Heart right ventricle (tissue), 16 donors: ENCODE results near the gene AUP1. TPM values are rescaled to one million over a fixed set of nuclear protein-coding genes. Genes with fewer than 3 reads are reported as not detected.

Source experiments
- ATAC-seq, 8 donors: fragments of 200-7000 bp; cut with Tn5 transposase; one replicate each; pipeline ENCODE4 v1.9.1; 2020; ENCODE audit warnings: mild to moderate bottlenecking in 8 of 8, moderate library complexity in 8 of 8, moderate number of reproducible peaks in 1 of 8
- DNase-seq, 2 donors: peaks; one replicate each; pipeline ENCODE4 v3.0.0-alpha.2; 2020
- H3K27ac ChIP-seq, 10 donors: fragments of 200-600 bp; sonication (generic) in 2 of 10; one replicate each; pipeline versions ENCODE4 v1.5.0 to v1.8.0; 2020 to 2022; ENCODE audit warnings: mild to moderate bottlenecking in 3 of 10
- H3K27me3 ChIP-seq, 7 donors: fragments of 200-600 bp; one replicate each; pipeline ENCODE4 v1.8.0; 2021 to 2022; ENCODE audit warnings: mild to moderate bottlenecking in 2 of 7
- H3K36me3 ChIP-seq, 9 donors: fragments of 200-600 bp; sonication (generic) in 1 of 9; one replicate each; pipeline versions ENCODE4 v1.5.0 to v1.8.0; 2020 to 2022; ENCODE audit warnings: mild to moderate bottlenecking in 2 of 9
- H3K4me1 ChIP-seq, 9 donors: fragments of 200-600 bp; sonication (generic) in 1 of 9; one replicate each; pipeline versions ENCODE4 v1.5.0 to v1.8.0; 2020 to 2022; ENCODE audit warnings: mild to moderate bottlenecking in 4 of 9
- H3K4me3 ChIP-seq, 10 donors: fragments of 200-600 bp; sonication (generic) in 2 of 10; one replicate each; pipeline versions ENCODE4 v1.5.0 to v1.8.0; 2020 to 2022; ENCODE audit warnings: mild to moderate bottlenecking in 7 of 10, moderate library complexity in 2 of 10
- H3K9me3 ChIP-seq, 11 donors: fragments of 200-600 bp in 10 of 11; sonication (generic) in 2 of 11; one replicate each; pipeline versions ENCODE4 v1.5.0 to v1.8.0; 2013 to 2022; ENCODE audit warnings: mild to moderate bottlenecking in 2 of 11, control low read depth in 1 of 11, moderate library complexity in 1 of 11
- CTCF ChIP-seq, 9 donors: fragments of 200-600 bp; sonication (generic) in 2 of 9; IDR thresholded peaks; one replicate each; pipeline versions ENCODE4 v1.5.0 to v1.8.0; 2021 to 2022; ENCODE audit warnings: antibody characterized with exemption in 9 of 9, mild to moderate bottlenecking in 5 of 9, moderate library complexity in 1 of 9
- WGBS, 2 donors: extraction: QIAGEN DNeasy Blood & Tissue Kit; methylation state at CpG; one replicate each; pipeline ENCODE4 v1.1.7; 2013; ENCODE audit warnings: inconsistent platforms in 1 of 2; 5-methylcytosine and 5-hydroxymethylcytosine counted together
- intact Hi-C, 10 donors: fragments of 100-400 bp; cut with DNase I; formaldehyde crosslinking; loops; one replicate each; pipeline versions ENCODE4 v1.11.1 to v1.14.2; 2022
- polyA plus RNA-seq, 2 donors: library from polyadenylated mRNA; stranded (reverse); fragments of 200-250 nt; gene quantifications; one replicate each; pipeline ENCODE4 v1.2.3, GENCODE V29; 2013
- total RNA-seq, 10 donors: library from RNA; stranded (reverse); fragmentation: NEBNext Ultra II Directional in 3 of 10; extraction: Animal tissue kit (Norgen Biotek cat#: 25700) in 3 of 10; gene quantifications; one replicate each; pipeline versions ENCODE4 v1.2.1 to v1.2.4, GENCODE V29; 2021 to 2023
- donor health status: Arrhythmogenic right ventricular cardiomyopathy.
- donor health status: ischemic (EF 13 %, LVEDD 7.1; RV severe dilation, severe dysfunction).
- donor health status: healthy with polysubstance abuse.
- donor health status: DM: no; HTN: yes; CAD: no.
- donor health status: DM: no; HTN: no; CAD: no.
- donor health status: ischemic (EF 25% LVEDD 6.9; RV normal size, moderate dysfunction).
- donor health status: ischemic (EF 25% LVEDD 5.7; RV mildly dilated, moderate dysfunction).
- donor health status: healthy.
- donor health status: DM: yes; HTN: yes; CAD: no.
- donor health status: Ischemic cardiomyopathy.
- donor health status: ischemic (EF 35%, LVEDD 5.7; RV mildly dilated, moderate dysfunction).
- donor health status: nonischemic (EF 11% LVEDD 7.7; RV severe dilation, severe dysfunction).
- donor health status: DM: yes; HTN: yes; CAD: no.
- donor health status: PGD.
- donor health status: ischemic (EF 29% LVEDD 5.4; RV normal size, mild dysfunction).
- donor health status: nonischemic (EF 23%, LVEDD 6.1; RV moderate dilation, normal function).

The AUP1 gene
- total and polyA plus RNA-seq, 12 donors: 31.4 to 163 (median 42.9) TPM

GRCh38 chr2:74573747-74574562 lies 44.4 kb upstream of the AUP1 start:
- ATAC-seq: peak in 3 of 8 donors; percentile 21 to 34 (median 25)
- WGBS, 2 donors: 49 to 55% methylated on average over 7 of the region's 7 CpGs

GRCh38 chr2:74572178-74572925 lies 42.8 kb upstream of the AUP1 start:
- 70 to 80% methylated on average over 3 of the region's 3 CpGs for WGBS, 2 donors
- peaks cover 0 to 4% (median 0%) of the 10 kb centered on the region in 7 donors for H3K27me3 ChIP-seq
- DNase-seq (no peak), ATAC-seq (no peak)
- H3K36me3 ChIP-seq: no peaks in the 10 kb centered on the region
- H3K27ac ChIP-seq: no peak overlapping the region
- intact Hi-C loops: no loop called here
- H3K4me3 ChIP-seq: no peak overlapping the region
- H3K4me1 ChIP-seq: peaks cover 0 to 58% (median 0%) of the 10 kb centered on the region in 9 donors
- H3K9me3 ChIP-seq: no peaks in the 10 kb centered on the region
- TF ChIP-seq CTCF (IDR thresholded peaks at IDR 0.05): no peak

More at GRCh38 chr2:74573747-74574562, 44.4 kb upstream of the AUP1 start:
- intact Hi-C loops: no loop called here
- Histone ChIP-seq H3K4me3 (peak overlapping the region in 2 of 10 donors; percentile 6 to 12), H3K36me3 (no peaks in the 10 kb centered on the region), H3K9me3 (no peaks in the 10 kb centered on the region), H3K4me1 (peaks cover 0 to 60% (median 0%) of the 10 kb centered on the region in 9 donors), H3K27me3 (no peaks in the 10 kb centered on the region), H3K27ac (peak overlapping the region in 2 of 10 donors; percentile 33)
- no peak for TF ChIP-seq CTCF (IDR thresholded peaks at IDR 0.05)
- no peak for DNase-seq

GRCh38 chr2:74571058-74571457 lies 41.6 kb upstream of the AUP1 start:
- no peak overlapping the region for H3K4me3 ChIP-seq
- H3K36me3 ChIP-seq: no peaks in the 10 kb centered on the region
- no peak for TF ChIP-seq CTCF (IDR thresholded peaks at IDR 0.05)
- peak overlapping the region in 1 of 10 donors; percentile 3 for H3K27ac ChIP-seq
- no peak for ATAC-seq
- peaks cover 0 to 55% (median 0%) of the 10 kb centered on the region in 9 donors for H3K4me1 ChIP-seq
- 76 to 82% methylated on average over 1 of the region's 1 CpG for WGBS, 2 donors
- DNase-seq: no peak
- peaks cover 0 to 4% (median 0%) of the 10 kb centered on the region in 7 donors for H3K27me3 ChIP-seq
- intact Hi-C loops: no loop called here
- no peaks in the 10 kb centered on the region for H3K9me3 ChIP-seq

GRCh38 chr2:74569686-74570085 lies 40.2 kb upstream of the AUP1 start:
- peaks cover 0 to 48% (median 0%) of the 10 kb centered on the region in 9 donors for H3K4me1 ChIP-seq
- H3K4me3 ChIP-seq: no peak overlapping the region
- no peak for DNase-seq
- no peak overlapping the region for H3K27ac ChIP-seq
- H3K9me3 ChIP-seq: no peaks in the 10 kb centered on the region
- H3K27me3 ChIP-seq: peaks cover 0 to 8% (median 0%) of the 10 kb centered on the region in 7 donors
- TF ChIP-seq CTCF (IDR thresholded peaks at IDR 0.05): no peak
- 77 to 95% methylated on average over 1 of the region's 1 CpG for WGBS, 2 donors
- H3K36me3 ChIP-seq: no peaks in the 10 kb centered on the region
- ATAC-seq: no peak
- intact Hi-C loops: no loop called here
